Measurements from ENCODE around the gene FANCL.

- TF ChIP-seq CTCF (IDR thresholded peaks at IDR 0.05) (no peak), POLR2A (IDR thresholded peaks at IDR 0.05) (no peak)
These were observed 105.3 kb downstream of the FANCL start for GRCh38 chr2:58135861-58136260.

All from right lobe of liver (tissue), 4 donors.